HG02970 (cell line): ENCODE measurements around the gene OR51T1.
"Not testable (repeated sequence)": the region's sequence is repeated elsewhere in the genome, so short reads cannot be mapped to it uniquely, and the experiment has no call there.

ENCODE experiments used
- ATAC-seq: cut with Tn5 transposase; IDR thresholded peaks from one replicate; pipeline ENCODE4 v1.9.1; 2021; ENCODE audit warnings: mild to moderate bottlenecking, moderate library complexity, moderate number of reproducible peaks; ENCODE audit not compliant: unreplicated experiment, low FRiP score

Gene OR51T1, protein sequence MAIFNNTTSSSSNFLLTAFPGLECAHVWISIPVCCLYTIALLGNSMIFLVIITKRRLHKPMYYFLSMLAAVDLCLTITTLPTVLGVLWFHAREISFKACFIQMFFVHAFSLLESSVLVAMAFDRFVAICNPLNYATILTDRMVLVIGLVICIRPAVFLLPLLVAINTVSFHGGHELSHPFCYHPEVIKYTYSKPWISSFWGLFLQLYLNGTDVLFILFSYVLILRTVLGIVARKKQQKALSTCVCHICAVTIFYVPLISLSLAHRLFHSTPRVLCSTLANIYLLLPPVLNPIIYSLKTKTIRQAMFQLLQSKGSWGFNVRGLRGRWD

DNA sequence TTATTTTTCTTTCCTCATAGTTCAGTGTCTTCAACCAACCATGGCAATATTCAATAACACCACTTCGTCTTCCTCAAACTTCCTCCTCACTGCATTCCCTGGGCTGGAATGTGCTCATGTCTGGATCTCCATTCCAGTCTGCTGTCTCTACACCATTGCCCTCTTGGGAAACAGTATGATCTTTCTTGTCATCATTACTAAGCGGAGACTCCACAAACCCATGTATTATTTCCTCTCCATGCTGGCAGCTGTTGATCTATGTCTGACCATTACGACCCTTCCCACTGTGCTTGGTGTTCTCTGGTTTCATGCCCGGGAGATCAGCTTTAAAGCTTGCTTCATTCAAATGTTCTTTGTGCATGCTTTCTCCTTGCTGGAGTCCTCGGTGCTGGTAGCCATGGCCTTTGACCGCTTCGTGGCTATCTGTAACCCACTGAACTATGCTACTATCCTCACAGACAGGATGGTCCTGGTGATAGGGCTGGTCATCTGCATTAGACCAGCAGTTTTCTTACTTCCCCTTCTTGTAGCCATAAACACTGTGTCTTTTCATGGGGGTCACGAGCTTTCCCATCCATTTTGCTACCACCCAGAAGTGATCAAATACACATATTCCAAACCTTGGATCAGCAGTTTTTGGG, at the start of gene OR51T1:
Gene OR51T1, plus strand, starts transcription at position 41 of the 641 bp plus-strand sequence. Its CDS starts 0 bp downstream, at position 41.
- no peak for ATAC-seq

DNA sequence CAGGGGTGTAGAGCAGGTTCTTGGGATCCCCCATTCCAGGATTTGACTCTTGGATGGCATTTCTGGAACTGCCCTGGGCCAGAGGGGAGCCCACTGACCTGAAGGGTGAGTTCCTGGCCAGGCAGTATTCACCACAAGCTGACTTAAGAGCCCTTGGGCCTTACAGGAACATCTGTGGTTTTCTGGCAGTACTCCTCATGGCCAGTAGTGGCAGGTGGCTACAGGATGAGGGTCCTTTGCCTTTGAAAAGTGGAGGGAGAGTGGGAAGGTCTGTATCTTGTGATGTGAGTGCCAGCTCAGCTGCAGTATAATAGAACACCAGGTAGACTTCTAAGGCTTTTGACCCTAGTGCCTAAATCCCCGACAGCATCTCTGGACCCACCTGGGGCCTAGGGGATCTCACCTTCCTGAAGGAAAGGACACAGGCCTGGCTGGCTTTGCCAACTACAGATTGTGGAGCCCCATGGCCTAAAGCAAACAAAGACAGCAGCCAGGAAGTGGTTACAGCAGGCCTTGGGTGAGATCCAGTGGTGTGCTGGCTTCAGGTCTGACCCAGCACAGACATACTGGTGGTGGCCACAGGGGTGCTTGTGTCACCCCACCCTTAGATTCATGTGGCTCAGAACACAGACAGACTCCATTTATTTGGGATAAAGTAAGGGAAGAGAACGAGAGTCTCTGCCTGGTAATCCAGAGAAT, 41.7 kb upstream of the OR51T1 start:
- ATAC-seq: no peak

- ATAC-seq: no peak
Observed at GRCh38 chr11:4848908-4849532, 32.7 kb upstream of the OR51T1 start, which contains the start of gene OR51S1. OR51S1 (minus strand) TSS chr11:4849208; CDS start chr11:4849208, 0 bp downstream.

DNA sequence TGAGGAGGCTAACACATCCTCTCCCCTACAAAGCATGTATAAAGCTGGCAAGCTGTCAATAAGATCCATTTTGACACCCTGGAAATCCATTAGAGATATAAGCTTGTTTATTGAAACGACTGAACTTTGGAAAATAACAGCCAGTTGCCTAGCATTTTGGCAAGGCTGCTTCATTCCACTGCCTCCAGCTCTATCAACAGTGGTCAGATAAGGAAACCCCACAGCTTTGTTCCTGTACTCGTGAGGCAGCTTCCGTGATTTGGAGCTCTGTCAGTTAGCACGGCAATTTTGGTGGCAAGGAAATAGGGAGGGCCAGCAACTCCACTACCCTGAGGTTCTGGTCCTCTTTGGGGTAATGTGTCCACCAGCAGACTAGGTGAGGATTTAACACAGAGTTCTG, 30.7 kb upstream of the OR51T1 start:
- no peak for ATAC-seq

DNA sequence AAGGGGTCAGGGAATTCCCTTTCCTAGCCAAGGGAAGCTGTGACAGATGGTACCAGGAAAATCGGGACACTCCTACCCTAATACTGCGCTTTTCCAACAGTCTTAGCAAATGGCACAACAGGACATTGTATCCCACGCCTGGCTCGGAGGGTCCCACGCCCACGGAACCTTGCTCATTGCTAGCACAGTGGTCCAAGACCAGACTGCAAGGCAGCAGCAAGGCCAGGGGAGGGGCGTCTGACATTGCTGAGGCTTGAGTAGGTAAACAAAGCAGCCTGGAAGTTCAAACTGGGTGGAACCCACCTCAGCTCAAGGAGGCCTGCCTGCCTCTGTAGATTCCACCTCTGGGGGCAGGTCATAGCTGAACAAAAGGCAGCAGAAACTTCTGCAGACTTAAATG, 27.4 kb upstream of the OR51T1 start:
- not testable (repeated sequence) for ATAC-seq

GRCh38 chr11:4862447-4863236, 19.1 kb upstream of the OR51T1 start:
- no peak for ATAC-seq

DNA sequence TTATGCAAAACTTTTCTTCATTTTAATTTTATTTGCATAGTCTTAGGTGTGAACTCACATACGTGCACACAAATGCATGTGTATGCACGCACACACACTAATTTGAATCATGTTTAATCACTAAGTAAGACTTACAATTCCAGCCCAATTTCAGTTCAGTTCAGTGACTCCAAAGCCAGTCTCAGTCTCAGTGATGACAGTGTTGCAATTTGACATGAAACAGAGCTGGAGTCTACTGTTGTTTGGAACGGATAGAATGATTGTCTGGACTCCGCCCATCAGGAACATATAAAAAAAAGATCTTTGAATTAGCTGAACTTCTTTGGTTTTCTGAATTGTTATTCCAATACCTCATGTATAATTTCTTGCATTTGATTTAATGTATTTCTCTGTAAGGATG, 17.8 kb upstream of the OR51T1 start:
- ATAC-seq: no peak

- ATAC-seq: no peak
Observed at GRCh38 chr11:4865855-4866254, 15.8 kb upstream of the OR51T1 start.

GRCh38 chr11:4881188-4881587, 512 bp upstream of the OR51T1 start:
- no peak for ATAC-seq

DNA sequence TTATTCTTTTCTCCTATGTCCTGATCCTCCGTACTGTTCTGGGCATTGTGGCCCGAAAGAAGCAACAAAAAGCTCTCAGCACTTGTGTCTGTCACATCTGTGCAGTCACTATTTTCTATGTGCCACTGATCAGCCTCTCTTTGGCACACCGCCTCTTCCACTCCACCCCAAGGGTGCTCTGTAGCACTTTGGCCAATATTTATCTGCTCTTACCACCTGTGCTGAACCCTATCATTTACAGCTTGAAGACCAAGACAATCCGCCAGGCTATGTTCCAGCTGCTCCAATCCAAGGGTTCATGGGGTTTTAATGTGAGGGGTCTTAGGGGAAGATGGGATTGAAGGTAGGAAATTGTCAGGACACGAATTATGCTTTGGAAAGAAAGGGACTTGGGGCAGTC, 843 bp downstream of the OR51T1 start:
- no peak for ATAC-seq

- no peak for ATAC-seq
Observed at GRCh38 chr11:4884361-4884760, 2.7 kb downstream of the OR51T1 start.

DNA sequence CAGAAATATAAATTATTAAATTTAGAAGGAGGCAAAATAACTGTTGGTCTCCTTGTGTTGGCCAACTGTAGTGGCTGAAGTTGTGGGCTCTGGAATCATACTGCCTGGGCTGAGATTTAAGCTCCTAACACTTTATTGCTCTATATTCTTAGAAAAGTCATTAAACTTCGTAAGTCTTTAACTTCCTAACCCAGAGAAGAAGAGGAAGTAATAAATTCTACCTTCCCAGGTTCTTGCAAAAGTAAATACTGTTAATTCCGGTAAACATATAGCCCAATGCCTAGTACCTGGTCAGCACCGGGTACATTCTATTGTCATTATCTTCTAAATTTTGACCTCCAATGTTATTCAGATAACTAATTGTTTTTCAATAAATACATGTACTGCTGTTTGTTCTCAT, 4.5 kb downstream of the OR51T1 start:
- ATAC-seq: no peak

DNA sequence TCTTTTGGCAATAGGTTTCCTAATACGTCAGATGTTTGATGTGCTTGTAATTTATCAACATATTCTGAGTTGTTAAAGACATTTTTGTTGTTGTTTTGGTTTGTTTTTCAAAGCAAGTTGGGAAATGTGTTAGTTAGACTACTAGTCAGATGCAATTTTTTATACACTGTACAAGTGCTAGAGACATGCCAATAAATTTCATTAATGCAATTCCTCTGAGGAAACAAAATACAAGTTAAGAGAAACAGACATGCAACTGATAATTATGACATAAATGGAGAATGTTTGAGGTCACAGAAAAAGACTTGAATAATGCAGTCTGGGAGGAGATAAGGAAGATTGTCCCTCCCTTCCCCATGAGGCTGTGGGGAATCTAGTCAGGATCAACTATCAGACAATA, 5.9 kb downstream of the OR51T1 start:
- ATAC-seq: no peak

- ATAC-seq: no peak
Observed at GRCh38 chr11:4890279-4890678, 8.6 kb downstream of the OR51T1 start.

DNA sequence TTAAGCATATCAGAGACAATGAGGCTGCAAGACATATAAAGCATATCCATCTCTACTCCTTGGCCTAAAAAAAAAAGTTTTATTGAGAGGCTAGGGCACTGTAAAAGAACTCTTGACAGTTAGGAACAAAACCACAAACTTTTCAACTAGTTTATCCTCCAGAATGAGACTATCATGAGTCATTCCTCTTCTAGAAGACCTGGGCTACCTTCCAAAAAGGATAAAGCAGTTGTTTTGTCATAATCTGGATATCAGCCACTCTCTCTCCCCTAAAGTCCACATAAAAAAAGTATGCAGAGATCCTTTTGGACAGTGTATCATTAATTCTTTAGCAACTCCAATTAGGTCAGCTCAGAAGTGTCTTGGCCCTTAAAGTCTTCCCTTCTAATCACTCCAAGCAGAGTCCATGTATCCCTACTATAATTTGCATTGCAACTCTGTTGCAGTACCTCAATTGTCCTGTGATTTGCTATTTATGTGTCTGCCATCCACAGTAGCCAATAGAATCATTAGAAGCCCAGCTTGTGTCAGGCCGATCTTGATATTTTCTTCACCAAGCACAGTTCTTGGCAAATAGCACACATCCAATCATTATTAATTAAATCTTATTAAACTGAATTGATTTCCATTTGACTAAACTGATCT, 10.4 kb downstream of the OR51T1 start:
- no peak for ATAC-seq

DNA sequence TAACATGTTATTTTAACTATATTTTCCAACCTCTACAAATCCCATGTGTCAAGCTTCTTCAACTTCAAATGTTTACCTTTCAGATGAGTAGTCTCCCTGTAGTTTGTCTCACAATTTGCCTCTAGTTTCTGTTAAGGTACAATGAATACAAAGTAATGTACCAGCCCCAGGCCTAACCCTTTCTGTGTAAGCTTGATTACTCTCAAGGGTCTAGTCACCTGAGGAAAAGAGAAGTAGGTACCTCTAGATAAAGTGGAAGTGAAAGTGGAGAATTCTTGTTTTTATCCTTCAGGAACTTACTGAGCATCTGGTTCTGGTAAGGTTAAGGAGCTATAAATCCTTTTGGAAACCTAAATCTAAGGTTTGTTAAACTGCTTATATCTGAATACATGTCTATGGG, 21.8 kb downstream of the OR51T1 start, which contains the start of gene OR51A7:
Gene OR51A7, plus strand, starts transcription at position 300 of the 400 bp plus-strand sequence. CDS start 3,587 bp downstream, outside the sequence.
- no peak for ATAC-seq

DNA sequence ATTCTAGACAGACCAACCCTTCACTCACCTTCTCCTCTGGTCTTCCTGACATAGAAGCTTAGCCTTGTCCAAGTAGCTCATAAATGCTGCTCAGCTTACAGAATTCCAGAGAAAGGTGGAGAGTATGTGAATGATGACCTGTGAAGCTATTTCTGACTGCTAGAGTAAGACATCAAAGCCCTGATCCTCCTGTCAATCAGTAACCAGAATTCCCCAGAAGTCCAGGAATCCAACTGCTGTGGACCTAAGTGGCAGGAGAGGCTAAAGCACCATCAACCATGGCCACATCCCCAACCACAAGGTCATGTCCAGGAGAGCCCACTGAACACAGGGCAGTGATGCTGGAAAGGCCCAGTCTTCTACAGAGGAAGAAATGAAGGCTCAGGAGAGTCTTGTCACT, 34.9 kb downstream of the OR51T1 start:
- ATAC-seq: no peak

GRCh38 chr11:4919250-4919649, 37.5 kb downstream of the OR51T1 start, which contains the start of gene OR51G2:
OR51G2 (minus strand) TSS chr11:4919350; CDS start chr11:4915663, 3,687 bp downstream.
- ATAC-seq: no peak

DNA sequence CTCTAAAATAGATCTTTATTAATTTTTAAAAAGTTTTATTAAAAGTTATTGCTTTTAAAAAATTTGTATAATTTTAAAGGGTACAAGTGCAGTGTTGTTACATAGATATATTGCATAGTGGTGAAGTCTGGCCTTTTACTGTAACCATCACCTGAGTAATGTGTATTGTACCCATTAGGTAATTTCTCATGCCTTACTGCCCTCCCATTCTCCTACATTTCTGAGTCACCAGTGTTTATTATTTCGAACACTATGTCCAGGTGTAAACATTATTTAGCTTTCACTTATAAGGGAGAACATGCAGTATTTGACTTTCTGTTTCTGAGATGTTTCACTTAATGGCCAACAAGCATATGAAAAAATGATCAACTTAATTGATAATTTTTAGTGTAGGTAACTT, 40.1 kb downstream of the OR51T1 start:
- no peak for ATAC-seq
